ENCODE data around the gene ZNF74. TPM values are rescaled to one million over a fixed set of nuclear protein-coding genes. Genes with fewer than 3 reads are reported as not detected.
"Not testable (repeated sequence)": the region's sequence is repeated elsewhere in the genome, so short reads cannot be mapped to it uniquely, and the experiment has no call there.

Gene ZNF74
- total RNA-seq, 2 experiments from 2014 or later, result 7.9 to 8.0 TPM

- intact Hi-C loops (cut with micrococcal nuclease), result no loop called here
- Mint-ChIP-seq H3K27me3 (ENCODE audit: low read depth) (no peaks in the 10 kb centered on the region), H3K9me3 (no peaks in the 10 kb centered on the region), H3K4me1 (ENCODE audit: low read depth) (no peaks in the 10 kb centered on the region), H3K27ac (no peak overlapping the region), H3K36me3 (ENCODE audit: low read depth) (peaks cover 6% of the 10 kb centered on the region), H3K4me3 (no peak overlapping the region)
- DNase-seq, result no peak
- CTCF ChIA-PET, result no interaction called here
These were observed 12.2 kb downstream of the ZNF74 start for GRCh38 chr22:20405931-20406685.

- H3K4me1 Mint-ChIP-seq (ENCODE audit: low read depth), result no peaks in the 10 kb centered on the region
- DNase-seq, result no peak
- H3K27me3 Mint-ChIP-seq (ENCODE audit: low read depth), result no peaks in the 10 kb centered on the region
- H3K27ac Mint-ChIP-seq, result no peak overlapping the region
- H3K4me3 Mint-ChIP-seq, result no peak overlapping the region
- H3K36me3 Mint-ChIP-seq (ENCODE audit: low read depth), result peaks cover 3% of the 10 kb centered on the region
- CTCF ChIA-PET, result no interaction called here
- no peaks in the 10 kb centered on the region for H3K9me3 Mint-ChIP-seq
- intact Hi-C loops (cut with micrococcal nuclease), result no loop called here
These were observed 12.9 kb downstream of the ZNF74 start for GRCh38 chr22:20406686-20407408.

GRCh38 chr22:20407829-20408228 lies 13.9 kb downstream of the ZNF74 start:
- no peak for DNase-seq
- Mint-ChIP-seq H3K9me3 (no peaks in the 10 kb centered on the region), H3K36me3 (ENCODE audit: low read depth) (peaks cover 3% of the 10 kb centered on the region), H3K4me3 (no peak overlapping the region), H3K27me3 (ENCODE audit: low read depth) (no peaks in the 10 kb centered on the region), H3K4me1 (ENCODE audit: low read depth) (no peaks in the 10 kb centered on the region), H3K27ac (no peak overlapping the region)
- CTCF ChIA-PET, result interaction anchor here (0.9 to 1.0 kb wide), 2 partner anchors 10 to 156 kb away, joined by 4 to 5 read pairs; no protein-coding TSS in a partner anchor
- intact Hi-C loops (cut with micrococcal nuclease), result no loop called here

- no peak for DNase-seq
- H3K27me3 Mint-ChIP-seq (ENCODE audit: low read depth), result no peaks in the 10 kb centered on the region
- no peak overlapping the region for H3K4me3 Mint-ChIP-seq
- CTCF ChIA-PET, result interaction anchor here (0.6 to 1.0 kb wide), 4 partner anchors 9 to 155 kb away, joined by 3 to 5 read pairs (median 4); no protein-coding TSS in a partner anchor
- peaks cover 3% of the 10 kb centered on the region for H3K36me3 Mint-ChIP-seq (ENCODE audit: low read depth)
- no peak overlapping the region for H3K27ac Mint-ChIP-seq
- H3K9me3 Mint-ChIP-seq, result no peaks in the 10 kb centered on the region
- no peaks in the 10 kb centered on the region for H3K4me1 Mint-ChIP-seq (ENCODE audit: low read depth)
- intact Hi-C loops (cut with micrococcal nuclease), result no loop called here
These were observed 14.9 kb downstream of the ZNF74 start for GRCh38 chr22:20408891-20409290.

GRCh38 chr22:20409385-20409784 lies 15.4 kb downstream of the ZNF74 start:
- CTCF ChIA-PET, result interaction anchor here (0.9 kb wide), 1 partner anchor 45 kb away, joined by 3 read pairs; no protein-coding TSS in a partner anchor
- H3K4me1 Mint-ChIP-seq (ENCODE audit: low read depth); H3K27me3 Mint-ChIP-seq (ENCODE audit: low read depth); H3K4me3 Mint-ChIP-seq; H3K9me3 Mint-ChIP-seq; H3K36me3 Mint-ChIP-seq (ENCODE audit: low read depth); DNase-seq; intact Hi-C loops (cut with micrococcal nuclease); H3K27ac Mint-ChIP-seq: not testable (repeated sequence)

GRCh38 chr22:20412474-20413216 lies 18.7 kb downstream of the ZNF74 start:
- Mint-ChIP-seq H3K4me3 (no peak overlapping the region), H3K36me3 (ENCODE audit: low read depth) (no peaks in the 10 kb centered on the region), H3K27me3 (ENCODE audit: low read depth) (no peaks in the 10 kb centered on the region), H3K9me3 (no peaks in the 10 kb centered on the region), H3K4me1 (ENCODE audit: low read depth) (no peaks in the 10 kb centered on the region), H3K27ac (no peak overlapping the region)
- CTCF ChIA-PET, result interaction anchor here (0.7 to 0.8 kb wide), 2 partner anchors 158 to 340 kb away, joined by 3 read pairs; no protein-coding TSS in a partner anchor
- DNase-seq, result peak; percentile 1
- intact Hi-C loops (cut with micrococcal nuclease), result no loop called here

GRCh38 chr22:20413217-20414058 lies 19.5 kb downstream of the ZNF74 start:
- Mint-ChIP-seq H3K9me3 (no peaks in the 10 kb centered on the region), H3K4me3 (no peak overlapping the region), H3K27me3 (ENCODE audit: low read depth) (no peaks in the 10 kb centered on the region), H3K4me1 (ENCODE audit: low read depth) (no peaks in the 10 kb centered on the region), H3K27ac (no peak overlapping the region), H3K36me3 (ENCODE audit: low read depth) (no peaks in the 10 kb centered on the region)
- CTCF ChIA-PET, result interaction anchor here (0.7 to 0.8 kb wide), 2 partner anchors 157 to 339 kb away, joined by 3 read pairs; no protein-coding TSS in a partner anchor
- DNase-seq, result no peak
- intact Hi-C loops (cut with micrococcal nuclease), result no loop called here

- H3K4me3 Mint-ChIP-seq, result no peak overlapping the region
- no peaks in the 10 kb centered on the region for H3K9me3 Mint-ChIP-seq
- no peak overlapping the region for H3K27ac Mint-ChIP-seq
- no peaks in the 10 kb centered on the region for H3K4me1 Mint-ChIP-seq (ENCODE audit: low read depth)
- H3K36me3 Mint-ChIP-seq (ENCODE audit: low read depth), result no peaks in the 10 kb centered on the region
- CTCF ChIA-PET, result no interaction called here
- intact Hi-C loops (cut with micrococcal nuclease), result no loop called here
- DNase-seq, result no peak
- no peaks in the 10 kb centered on the region for H3K27me3 Mint-ChIP-seq (ENCODE audit: low read depth)
These were observed 20.1 kb downstream of the ZNF74 start for GRCh38 chr22:20414059-20414440.

- no peak for DNase-seq
- Mint-ChIP-seq H3K27me3 (ENCODE audit: low read depth) (no peaks in the 10 kb centered on the region), H3K4me3 (no peak overlapping the region), H3K36me3 (ENCODE audit: low read depth) (no peaks in the 10 kb centered on the region), H3K9me3 (no peaks in the 10 kb centered on the region), H3K4me1 (ENCODE audit: low read depth) (no peaks in the 10 kb centered on the region), H3K27ac (no peak overlapping the region)
- CTCF ChIA-PET, result no interaction called here
- intact Hi-C loops (cut with micrococcal nuclease), result no loop called here
These were observed 20.5 kb downstream of the ZNF74 start for GRCh38 chr22:20414450-20414849.

GRCh38 chr22:20415241-20415640 lies 21.3 kb downstream of the ZNF74 start:
- intact Hi-C loops (cut with micrococcal nuclease), result loop anchor here (5.0 kb wide), 2 partner anchors 157 to 327 kb away; no protein-coding TSS in a partner anchor
- H3K27ac Mint-ChIP-seq; H3K36me3 Mint-ChIP-seq (ENCODE audit: low read depth); DNase-seq; H3K27me3 Mint-ChIP-seq (ENCODE audit: low read depth); CTCF ChIA-PET; H3K9me3 Mint-ChIP-seq; H3K4me1 Mint-ChIP-seq (ENCODE audit: low read depth); H3K4me3 Mint-ChIP-seq: not testable (repeated sequence)

- H3K4me1 Mint-ChIP-seq (ENCODE audit: low read depth); H3K9me3 Mint-ChIP-seq; H3K27ac Mint-ChIP-seq; H3K27me3 Mint-ChIP-seq (ENCODE audit: low read depth); CTCF ChIA-PET; H3K4me3 Mint-ChIP-seq; H3K36me3 Mint-ChIP-seq (ENCODE audit: low read depth); DNase-seq: not testable (repeated sequence)
- intact Hi-C loops (cut with micrococcal nuclease), result loop anchor here (5.0 kb wide), 2 partner anchors 157 to 327 kb away; no protein-coding TSS in a partner anchor
These were observed 21.7 kb downstream of the ZNF74 start for GRCh38 chr22:20415699-20416098.
